Astrocyte (in vitro differentiated cells and primary cell): ENCODE measurements around the gene FAM170B. TPM values are rescaled to one million over a fixed set of nuclear protein-coding genes. Genes with fewer than 3 reads are reported as not detected.
A peak's percentile ranks its signal among the peaks of the same experiment; 100 is the strongest.

ENCODE experiments used
- DNase-seq: peaks from one replicate; pipeline ENCODE4 v3.0.0-alpha.2; 2010; ENCODE audit warnings: low read depth
- FAIRE-seq: peaks from 2 replicates; lab custom pipeline; 2011; peaks lifted over from hg19 to GRCh38; lab: Jason Lieb, UNC
- H2AFZ ChIP-seq: 2 replicates; pipeline ENCODE4 v1.6.0; 2012; ENCODE audit warnings: low read depth, low read length, inconsistent platforms
- H3K27ac ChIP-seq: 2 replicates; pipeline ENCODE4 v1.5.1; 2011; ENCODE audit warnings: low read depth, low read length, inconsistent platforms
- H3K27me3 ChIP-seq: 2 replicates; pipeline ENCODE4 v1.6.0; 2011; ENCODE audit warnings: low read length, inconsistent platforms; ENCODE audit not compliant: insufficient read depth
- H3K36me3 ChIP-seq: 2 replicates; pipeline ENCODE4 v1.5.1; 2011; ENCODE audit warnings: low read length, inconsistent platforms; ENCODE audit not compliant: insufficient read depth
- H3K4me1 ChIP-seq: 2 replicates; pipeline ENCODE4 v1.5.1; 2011; ENCODE audit warnings: low read length, inconsistent platforms; ENCODE audit not compliant: insufficient read depth
- H3K4me2 ChIP-seq: 2 replicates; pipeline ENCODE4 v1.6.0; 2012; ENCODE audit warnings: low read length, inconsistent platforms
- H3K4me3 ChIP-seq: 2 replicates; pipeline ENCODE4 v1.5.1; 2011; ENCODE audit warnings: low read depth, mild to moderate bottlenecking, low read length, inconsistent platforms; ENCODE audit not compliant: insufficient read depth
- H3K79me2 ChIP-seq: 2 replicates; pipeline ENCODE4 v1.6.0; 2012; ENCODE audit warnings: mild to moderate bottlenecking, low read length, inconsistent platforms; ENCODE audit not compliant: insufficient read depth
- H3K9ac ChIP-seq: 2 replicates; pipeline ENCODE4 v1.6.0; 2012; ENCODE audit warnings: mild to moderate bottlenecking, low read length, inconsistent platforms
- H3K9me3 ChIP-seq: 2 replicates; pipeline ENCODE4 v1.5.1; 2012; ENCODE audit warnings: low read depth, mild to moderate bottlenecking, low read length, inconsistent platforms; ENCODE audit not compliant: insufficient read depth
- H4K20me1 ChIP-seq: 2 replicates; pipeline ENCODE4 v1.6.0; 2012; ENCODE audit warnings: low read length, inconsistent platforms; ENCODE audit not compliant: insufficient read depth
- H3K27ac Mint-ChIP-seq: one replicate; pipeline ENCODE4 v1.8.0; 2021; ENCODE audit warnings: mild to moderate bottlenecking, mixed read lengths; ENCODE audit not compliant: unreplicated experiment
- H3K27me3 Mint-ChIP-seq: one replicate; pipeline ENCODE4 v1.8.0; 2021; ENCODE audit warnings: low read depth, mixed read lengths; ENCODE audit not compliant: unreplicated experiment
- H3K36me3 Mint-ChIP-seq: one replicate; pipeline ENCODE4 v1.8.0; 2021; ENCODE audit warnings: low read depth, mixed read lengths; ENCODE audit not compliant: unreplicated experiment
- H3K4me1 Mint-ChIP-seq: one replicate; pipeline ENCODE4 v1.8.0; 2021; ENCODE audit warnings: low read depth, mixed read lengths; ENCODE audit not compliant: unreplicated experiment
- H3K4me3 Mint-ChIP-seq: one replicate; pipeline ENCODE4 v1.8.0; 2021; ENCODE audit warnings: mild to moderate bottlenecking, moderate library complexity, mixed read lengths; ENCODE audit not compliant: unreplicated experiment
- H3K9me3 Mint-ChIP-seq: one replicate; pipeline ENCODE4 v1.8.0; 2021; ENCODE audit warnings: mild to moderate bottlenecking, mixed read lengths; ENCODE audit not compliant: unreplicated experiment
- CTCF ChIP-seq: IDR thresholded peaks from 2 replicates; pipeline ENCODE4 v1.5.1; 2011; ENCODE audit warnings: low read depth, mild to moderate bottlenecking, inconsistent platforms, low read length, moderate library complexity; ENCODE audit not compliant: insufficient read depth
- EZH2 ChIP-seq: IDR thresholded peaks from 2 replicates; pipeline ENCODE4 v1.6.1; 2012; ENCODE audit warnings: mild to moderate bottlenecking, low read length, inconsistent platforms; ENCODE audit not compliant: insufficient read depth
- total RNA-seq: library from RNA; stranded (reverse); gene quantifications from 2 replicates; pipeline ENCODE4 v1.2.1, GENCODE V29; 2021

The FAM170B gene
- total RNA-seq, 1 donor from 2014 or later: not detected

- DNase-seq (peak; percentile 85), FAIRE-seq (peak; percentile 99)
- Mint-ChIP-seq H3K4me1 (peaks cover 8% of the 10 kb centered on the region), H3K9me3 (no peaks in the 10 kb centered on the region), H3K27ac (peak overlapping the region; percentile 87), H3K4me3 (no peak overlapping the region), H3K36me3 (no peaks in the 10 kb centered on the region), H3K27me3 (peaks cover 15% of the 10 kb centered on the region)
- H3K9ac ChIP-seq: peak overlapping the region; percentile 59
- TF ChIP-seq EZH2: no peak
- no peak for TF ChIP-seq CTCF
- no peaks in the 10 kb centered on the region for H3K9me3 ChIP-seq
- no peaks in the 10 kb centered on the region for H3K79me2 ChIP-seq
- peak overlapping the region; percentile 38 for H3K4me2 ChIP-seq
- H3K4me1 ChIP-seq: peaks cover 15% of the 10 kb centered on the region
- H3K27me3 ChIP-seq: no peaks in the 10 kb centered on the region
- no peak overlapping the region for H3K4me3 ChIP-seq
- H3K36me3 ChIP-seq: no peaks in the 10 kb centered on the region
- peak overlapping the region; percentile 60 for H2AFZ ChIP-seq
- peak overlapping the region; percentile 74 for H3K27ac ChIP-seq
- no peaks in the 10 kb centered on the region for H4K20me1 ChIP-seq
These were observed 43.9 kb upstream of the FAM170B start for GRCh38 chr10:49177391-49178355.

GRCh38 chr10:49176310-49177268, 42.8 kb upstream of the FAM170B start:
- no peaks in the 10 kb centered on the region for H3K9me3 ChIP-seq
- FAIRE-seq (no peak), DNase-seq (no peak)
- peaks cover 15% of the 10 kb centered on the region for H3K4me1 ChIP-seq
- TF ChIP-seq EZH2 (no peak), CTCF (no peak)
- H4K20me1 ChIP-seq: no peaks in the 10 kb centered on the region
- Mint-ChIP-seq H3K4me1 (peaks cover 8% of the 10 kb centered on the region), H3K36me3 (no peaks in the 10 kb centered on the region), H3K9me3 (no peaks in the 10 kb centered on the region), H3K27ac (no peak overlapping the region), H3K4me3 (no peak overlapping the region), H3K27me3 (peaks cover 15% of the 10 kb centered on the region)
- H3K79me2 ChIP-seq: no peaks in the 10 kb centered on the region
- peak overlapping the region; percentile 60 for H2AFZ ChIP-seq
- H3K27ac ChIP-seq: peak overlapping the region; percentile 74
- peak overlapping the region; percentile 38 for H3K4me2 ChIP-seq
- peak overlapping the region; percentile 56 for H3K9ac ChIP-seq
- H3K4me3 ChIP-seq: no peak overlapping the region
- no peaks in the 10 kb centered on the region for H3K27me3 ChIP-seq
- H3K36me3 ChIP-seq: no peaks in the 10 kb centered on the region
